HCT116 (cell line): ENCODE data around the gene POGLUT2. TPM values are rescaled to one million over a fixed set of nuclear protein-coding genes. Genes with fewer than 3 reads are reported as not detected.

ENCODE experiments used
- ATAC-seq: fragments of 200-7000 bp; cut with Tn5 transposase; 2 replicates; pipeline ENCODE4 v1.9.1; 2020; ENCODE audit warnings: mild to moderate bottlenecking, moderate library complexity
- BruUV-seq: library from RNA; stranded (reverse); fragments of 400-500 nt; replicated peaks from 2 replicates; lab custom pipeline; 2021; lab: Mats Ljungman, UMichigan
- CTCF ChIA-PET: fragments of 300-600 bp; sonication (Branson Sonifier 250); formaldehyde crosslinking; loops from one replicate; lab custom pipeline; 2021; ENCODE audit warnings: antibody characterized with exemption; lab: Charles Lee
- POLR2A ChIA-PET: fragments of 300-600, 350-600 bp; sonication (Branson Sonifier 250); formaldehyde crosslinking; loops from one replicate; lab custom pipeline; 2021; ENCODE audit warnings: antibody characterized with exemption; lab: Charles Lee
- RAD21 ChIA-PET, 2 experiments: fragments of 300-600 bp; sonication (Branson Sonifier 250); formaldehyde crosslinking; loops; one replicate each; lab custom pipeline; 2023; ENCODE audit warnings: low total read pairs in 2 of 2; ENCODE audit not compliant: uncharacterized antibody in 2 of 2, unreplicated experiment in 2 of 2, low non-redundant PET in 1 of 2; lab: Charles Lee
- DNase-seq: peaks from one replicate; pipeline ENCODE4 v3.0.0-alpha.2; 2010; ENCODE audit warnings: low read depth, low spot score
- H2AFZ ChIP-seq: fragments of 200-600 bp; shearing (Covaris generic), sonication (generic); 2 replicates; pipeline ENCODE4 v1.6.1; 2017; ENCODE audit warnings: low read depth, mixed run types, mixed read lengths, antibody characterized with exemption, low read length; ENCODE audit not compliant: poor library complexity, severe bottlenecking
- H3K27ac ChIP-seq: 2 replicates; pipeline ENCODE4 v1.5.1; 2012; ENCODE audit warnings: low read depth, low read length
- H3K27me3 ChIP-seq: fragments of 200-600 bp; sonication (generic); 2 replicates; pipeline ENCODE4 v1.6.1; 2016; ENCODE audit warnings: mixed run types, low read length, mixed read lengths; ENCODE audit not compliant: insufficient read depth
- H3K36me3 ChIP-seq, 2 experiments: fragments of 200-500 bp in 1 of 2; fragments of 200-600 bp in 1 of 2; sonication (Bioruptor generic) in 1 of 2; sonication (generic) in 1 of 2; 2 replicates each; pipeline versions ENCODE4 v1.5.1 to v1.6.1; 2014 to 2016; ENCODE audit warnings: low read length in 2 of 2, inconsistent platforms in 1 of 2, mixed read lengths in 1 of 2, mixed run types in 1 of 2; ENCODE audit not compliant: insufficient read depth in 2 of 2, control insufficient read depth in 1 of 2
- H3K4me1 ChIP-seq, 2 experiments: fragments of 200-600 bp in 1 of 2; sonication (generic) in 1 of 2; 2 replicates each; pipeline versions ENCODE4 v1.5.1 to v1.6.1; 2012 to 2017; ENCODE audit warnings: low read length in 2 of 2, inconsistent platforms in 1 of 2, mild to moderate bottlenecking in 1 of 2, mixed read lengths in 1 of 2, mixed run types in 1 of 2, moderate library complexity in 1 of 2; ENCODE audit not compliant: insufficient read depth in 2 of 2, control insufficient read depth in 1 of 2
- H3K4me2 ChIP-seq: fragments of 200-600 bp; sonication (generic); 2 replicates; pipeline ENCODE4 v1.6.1; 2017; ENCODE audit warnings: mixed run types, low read length, mixed read lengths
- H3K4me3 ChIP-seq, 2 experiments: fragments of 200-600 bp in 1 of 2; sonication (generic) in 1 of 2; replicated peaks in 1 of 2; 2 replicates each; pipeline ENCODE4 v1.5.1; 2011 to 2016; ENCODE audit warnings: low read length in 2 of 2, control low read depth in 1 of 2, low read depth in 1 of 2, mild to moderate bottlenecking in 1 of 2, mixed read lengths in 1 of 2, mixed run types in 1 of 2
- H3K79me2 ChIP-seq: fragments of 200-600 bp; sonication (generic); 2 replicates; pipeline ENCODE4 v1.6.1; 2017; ENCODE audit warnings: mild to moderate bottlenecking, mixed run types, low read length, moderate library complexity, mixed read lengths; ENCODE audit not compliant: insufficient read depth
- H3K9ac ChIP-seq: fragments of 200-600 bp; sonication (generic); 2 replicates; pipeline ENCODE4 v1.6.1; 2016; ENCODE audit warnings: low read length, mixed read lengths
- H3K9me2 ChIP-seq: fragments of 200-600 bp; sonication (generic), shearing (Covaris generic); 2 replicates; pipeline ENCODE4 v1.6.1; 2017; ENCODE audit warnings: mixed run types, mild to moderate bottlenecking, moderate library complexity; ENCODE audit not compliant: insufficient read depth
- H3K9me3 ChIP-seq, 2 experiments: fragments of 200-500 bp in 1 of 2; fragments of 200-600 bp in 1 of 2; sonication (Bioruptor generic) in 1 of 2; sonication (generic) in 1 of 2; 2 replicates each; pipeline ENCODE4 v1.6.1; 2014 to 2017; ENCODE audit warnings: low read length in 2 of 2, mixed read lengths in 2 of 2, inconsistent platforms in 1 of 2, low read depth in 1 of 2, mild to moderate bottlenecking in 1 of 2, mixed run types in 1 of 2, moderate library complexity in 1 of 2; ENCODE audit not compliant: control insufficient read depth in 1 of 2, insufficient read depth in 1 of 2
- H4K20me1 ChIP-seq: fragments of 200-600 bp; sonication (generic), shearing (Covaris generic); 2 replicates; pipeline ENCODE4 v1.6.1; 2017; ENCODE audit warnings: mixed run types, mild to moderate bottlenecking, moderate library complexity; ENCODE audit not compliant: insufficient read depth
- CBX3 ChIP-seq: IDR thresholded peaks from 2 replicates; pipeline ENCODE4 v1.6.1; 2012; ENCODE audit warnings: low read depth
- CEBPB ChIP-seq: IDR thresholded peaks from 2 replicates; pipeline ENCODE4 v1.6.1; 2012; ENCODE audit warnings: low read depth
- EGR1 ChIP-seq: IDR thresholded peaks from 2 replicates; pipeline ENCODE4 v1.6.1; 2012; ENCODE audit warnings: low read depth
- EZH2 ChIP-seq: fragments of 200-600 bp; sonication (generic); IDR thresholded peaks from 2 replicates; pipeline ENCODE4 v1.6.1; 2017; ENCODE audit warnings: antibody characterized with exemption, mixed run types
- EZH2phosphoT487 ChIP-seq: fragments of 200-600 bp; IDR thresholded peaks from 2 replicates; pipeline ENCODE4 v1.6.1; 2018; ENCODE audit warnings: antibody characterized with exemption, borderline replicate concordance
- FOSL1 ChIP-seq: IDR thresholded peaks from 2 replicates; pipeline ENCODE4 v1.6.1; 2012; ENCODE audit warnings: low read depth
- POLR2A ChIP-seq: IDR thresholded peaks from 2 replicates; pipeline ENCODE4 v1.7.0; 2011; ENCODE audit warnings: borderline replicate concordance; ENCODE audit not compliant: insufficient read depth, insufficient read length; ENCODE audit errors: extremely low read depth
- POLR2AphosphoS5 ChIP-seq: IDR thresholded peaks from 2 replicates; pipeline ENCODE4 v1.6.1; 2011; ENCODE audit warnings: mild to moderate bottlenecking, low read depth, low read length, moderate library complexity
- RAD21 ChIP-seq: IDR thresholded peaks from 2 replicates; pipeline ENCODE4 v1.6.1; 2012; ENCODE audit warnings: low read depth, mild to moderate bottlenecking
- SIN3A ChIP-seq: IDR thresholded peaks from 2 replicates; pipeline ENCODE4 v1.6.1; 2012; ENCODE audit warnings: low read depth
- SP1 ChIP-seq: IDR thresholded peaks from 2 replicates; pipeline ENCODE4 v1.6.1; 2012; ENCODE audit warnings: low read depth
- SRF ChIP-seq: IDR thresholded peaks from 2 replicates; pipeline ENCODE4 v1.6.1; 2012; ENCODE audit warnings: low read depth
- TCF7L2 ChIP-seq: IDR thresholded peaks from 2 replicates; pipeline ENCODE4 v1.7.0; 2011; ENCODE audit warnings: borderline replicate concordance, inconsistent platforms; ENCODE audit not compliant: insufficient read depth, insufficient read length; ENCODE audit errors: extremely low read depth
- YY1 ChIP-seq: IDR thresholded peaks from 2 replicates; pipeline ENCODE4 v1.6.1; 2011; ENCODE audit warnings: low read length, low read depth, moderate library complexity, mild to moderate bottlenecking; ENCODE audit not compliant: insufficient replicate concordance; ENCODE audit errors: extremely low read depth
- ZNF274 ChIP-seq: fragments of 200-500 bp; sonication (Bioruptor generic); IDR thresholded peaks from 2 replicates; pipeline ENCODE4 v1.6.1; 2014; ENCODE audit warnings: mild to moderate bottlenecking, low read depth, low read length, inconsistent platforms
- intact Hi-C: fragments of 100-400 bp; cut with micrococcal nuclease; formaldehyde crosslinking; loops from 2 replicates; pipeline ENCODE4 v1.10.0; 2022
- total RNA-seq: library from RNA; stranded (reverse); gene quantifications from one replicate; pipeline ENCODE4 v1.2.1, GENCODE V29; 2021; ENCODE audit not compliant: unreplicated experiment
- TF ChIP-seq, protein P1 (sequence below): IDR thresholded peaks from 2 replicates; pipeline ENCODE4 v1.6.1; 2012
- TF ChIP-seq, protein P2 (sequence below): IDR thresholded peaks from 2 replicates; pipeline ENCODE4 v1.6.1; 2012; ENCODE audit warnings: low read depth
- TF ChIP-seq, protein P3 (sequence below), 3 experiments: fragments of 200-600 bp in 1 of 3; sonication (generic) in 1 of 3; IDR thresholded peaks in 2 of 3; conservative IDR thresholded peaks in 1 of 3; 2 replicates each; pipeline ENCODE4 v1.5.1; 2012 to 2017; ENCODE audit warnings: low read depth in 2 of 3, low read length in 2 of 3, antibody characterized with exemption in 1 of 3, borderline replicate concordance in 1 of 3, control low read depth in 1 of 3, mild to moderate bottlenecking in 1 of 3, mixed read lengths in 1 of 3, mixed run types in 1 of 3, moderate library complexity in 1 of 3; ENCODE audit not compliant: insufficient read depth in 1 of 3
- TF ChIP-seq, protein P4 (sequence below): IDR thresholded peaks from 2 replicates; pipeline ENCODE4 v1.6.1; 2012
- TF ChIP-seq, protein P5 (sequence below): IDR thresholded peaks from 2 replicates; pipeline ENCODE4 v1.6.1; 2011; ENCODE audit warnings: mild to moderate bottlenecking, low read length, moderate library complexity; ENCODE audit not compliant: insufficient replicate concordance; ENCODE audit errors: extremely low read depth

Gene POGLUT2
- total RNA-seq, 1 experiment from 2014 or later: 4.8 TPM

DNA sequence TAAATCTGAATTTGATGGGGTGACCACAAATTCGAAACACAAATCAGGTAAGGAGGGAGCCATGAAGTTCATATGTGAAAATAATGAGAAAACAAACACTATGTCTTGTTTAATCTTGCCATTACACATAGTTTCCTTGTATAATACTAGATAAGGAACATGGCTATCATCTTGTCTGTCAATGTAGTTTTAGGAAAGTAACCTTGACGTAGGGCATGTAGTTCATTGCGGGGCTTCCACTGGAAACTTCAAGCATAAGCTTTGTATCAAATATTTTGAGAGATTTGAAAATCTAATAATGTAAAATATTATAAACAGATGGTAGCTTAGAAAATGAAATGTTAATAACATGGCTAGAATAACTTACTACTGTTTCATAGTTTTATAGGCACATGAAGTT, 8.9 kb upstream of the POGLUT2 start:
- Histone ChIP-seq H3K79me2 (peaks cover 9% of the 10 kb centered on the region), H3K4me3 (no peak overlapping the region), H3K9me3 (no peaks in the 10 kb centered on the region), H3K27ac (no peak overlapping the region), H3K27me3 (no peaks in the 10 kb centered on the region), H4K20me1 (no peaks in the 10 kb centered on the region), H3K36me3 (no peaks in the 10 kb centered on the region), H3K4me1 (no peaks in the 10 kb centered on the region), H3K9ac (no peak overlapping the region), H3K9me2 (no peaks in the 10 kb centered on the region), H2AFZ (no peak overlapping the region), H3K4me2 (no peak overlapping the region)
- DNase-seq (no peak), ATAC-seq (no peak)
- TF ChIP-seq YY1 (no peak), CEBPB (no peak), FOSL1 (no peak), TCF7L2 (no peak), POLR2AphosphoS5 (no peak), SRF (no peak), SP1 (no peak), EZH2 (no peak), POLR2A (no peak), EZH2phosphoT487 (no peak), SIN3A (no peak), ZNF274 (no peak), RAD21 (no peak), EGR1 (no peak), CBX3 (no peak)
- TF ChIP-seq, protein P1, sequence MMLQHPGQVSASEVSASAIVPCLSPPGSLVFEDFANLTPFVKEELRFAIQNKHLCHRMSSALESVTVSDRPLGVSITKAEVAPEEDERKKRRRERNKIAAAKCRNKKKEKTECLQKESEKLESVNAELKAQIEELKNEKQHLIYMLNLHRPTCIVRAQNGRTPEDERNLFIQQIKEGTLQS: no peak
- TF ChIP-seq, protein P2, sequence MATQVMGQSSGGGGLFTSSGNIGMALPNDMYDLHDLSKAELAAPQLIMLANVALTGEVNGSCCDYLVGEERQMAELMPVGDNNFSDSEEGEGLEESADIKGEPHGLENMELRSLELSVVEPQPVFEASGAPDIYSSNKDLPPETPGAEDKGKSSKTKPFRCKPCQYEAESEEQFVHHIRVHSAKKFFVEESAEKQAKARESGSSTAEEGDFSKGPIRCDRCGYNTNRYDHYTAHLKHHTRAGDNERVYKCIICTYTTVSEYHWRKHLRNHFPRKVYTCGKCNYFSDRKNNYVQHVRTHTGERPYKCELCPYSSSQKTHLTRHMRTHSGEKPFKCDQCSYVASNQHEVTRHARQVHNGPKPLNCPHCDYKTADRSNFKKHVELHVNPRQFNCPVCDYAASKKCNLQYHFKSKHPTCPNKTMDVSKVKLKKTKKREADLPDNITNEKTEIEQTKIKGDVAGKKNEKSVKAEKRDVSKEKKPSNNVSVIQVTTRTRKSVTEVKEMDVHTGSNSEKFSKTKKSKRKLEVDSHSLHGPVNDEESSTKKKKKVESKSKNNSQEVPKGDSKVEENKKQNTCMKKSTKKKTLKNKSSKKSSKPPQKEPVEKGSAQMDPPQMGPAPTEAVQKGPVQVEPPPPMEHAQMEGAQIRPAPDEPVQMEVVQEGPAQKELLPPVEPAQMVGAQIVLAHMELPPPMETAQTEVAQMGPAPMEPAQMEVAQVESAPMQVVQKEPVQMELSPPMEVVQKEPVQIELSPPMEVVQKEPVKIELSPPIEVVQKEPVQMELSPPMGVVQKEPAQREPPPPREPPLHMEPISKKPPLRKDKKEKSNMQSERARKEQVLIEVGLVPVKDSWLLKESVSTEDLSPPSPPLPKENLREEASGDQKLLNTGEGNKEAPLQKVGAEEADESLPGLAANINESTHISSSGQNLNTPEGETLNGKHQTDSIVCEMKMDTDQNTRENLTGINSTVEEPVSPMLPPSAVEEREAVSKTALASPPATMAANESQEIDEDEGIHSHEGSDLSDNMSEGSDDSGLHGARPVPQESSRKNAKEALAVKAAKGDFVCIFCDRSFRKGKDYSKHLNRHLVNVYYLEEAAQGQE: no peak
- TF ChIP-seq, protein P3, sequence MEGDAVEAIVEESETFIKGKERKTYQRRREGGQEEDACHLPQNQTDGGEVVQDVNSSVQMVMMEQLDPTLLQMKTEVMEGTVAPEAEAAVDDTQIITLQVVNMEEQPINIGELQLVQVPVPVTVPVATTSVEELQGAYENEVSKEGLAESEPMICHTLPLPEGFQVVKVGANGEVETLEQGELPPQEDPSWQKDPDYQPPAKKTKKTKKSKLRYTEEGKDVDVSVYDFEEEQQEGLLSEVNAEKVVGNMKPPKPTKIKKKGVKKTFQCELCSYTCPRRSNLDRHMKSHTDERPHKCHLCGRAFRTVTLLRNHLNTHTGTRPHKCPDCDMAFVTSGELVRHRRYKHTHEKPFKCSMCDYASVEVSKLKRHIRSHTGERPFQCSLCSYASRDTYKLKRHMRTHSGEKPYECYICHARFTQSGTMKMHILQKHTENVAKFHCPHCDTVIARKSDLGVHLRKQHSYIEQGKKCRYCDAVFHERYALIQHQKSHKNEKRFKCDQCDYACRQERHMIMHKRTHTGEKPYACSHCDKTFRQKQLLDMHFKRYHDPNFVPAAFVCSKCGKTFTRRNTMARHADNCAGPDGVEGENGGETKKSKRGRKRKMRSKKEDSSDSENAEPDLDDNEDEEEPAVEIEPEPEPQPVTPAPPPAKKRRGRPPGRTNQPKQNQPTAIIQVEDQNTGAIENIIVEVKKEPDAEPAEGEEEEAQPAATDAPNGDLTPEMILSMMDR (IDR thresholded peaks at IDR 0.05 in 2 of 3, conservative IDR thresholded peaks at IDR 0.05 in 1 of 3; ENCODE audit: borderline replicate concordance in 1 of 3, insufficient read depth in 1 of 3, low read depth in 2 of 3, low read length in 2 of 3): no peak
- TF ChIP-seq, protein P4, sequence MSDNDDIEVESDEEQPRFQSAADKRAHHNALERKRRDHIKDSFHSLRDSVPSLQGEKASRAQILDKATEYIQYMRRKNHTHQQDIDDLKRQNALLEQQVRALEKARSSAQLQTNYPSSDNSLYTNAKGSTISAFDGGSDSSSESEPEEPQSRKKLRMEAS: no peak
- TF ChIP-seq, protein P5, sequence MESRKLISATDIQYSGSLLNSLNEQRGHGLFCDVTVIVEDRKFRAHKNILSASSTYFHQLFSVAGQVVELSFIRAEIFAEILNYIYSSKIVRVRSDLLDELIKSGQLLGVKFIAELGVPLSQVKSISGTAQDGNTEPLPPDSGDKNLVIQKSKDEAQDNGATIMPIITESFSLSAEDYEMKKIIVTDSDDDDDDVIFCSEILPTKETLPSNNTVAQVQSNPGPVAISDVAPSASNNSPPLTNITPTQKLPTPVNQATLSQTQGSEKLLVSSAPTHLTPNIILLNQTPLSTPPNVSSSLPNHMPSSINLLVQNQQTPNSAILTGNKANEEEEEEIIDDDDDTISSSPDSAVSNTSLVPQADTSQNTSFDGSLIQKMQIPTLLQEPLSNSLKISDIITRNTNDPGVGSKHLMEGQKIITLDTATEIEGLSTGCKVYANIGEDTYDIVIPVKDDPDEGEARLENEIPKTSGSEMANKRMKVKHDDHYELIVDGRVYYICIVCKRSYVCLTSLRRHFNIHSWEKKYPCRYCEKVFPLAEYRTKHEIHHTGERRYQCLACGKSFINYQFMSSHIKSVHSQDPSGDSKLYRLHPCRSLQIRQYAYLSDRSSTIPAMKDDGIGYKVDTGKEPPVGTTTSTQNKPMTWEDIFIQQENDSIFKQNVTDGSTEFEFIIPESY: no peak
- intact Hi-C loops: no loop called here
- BruUV-seq: no TSS peak
- ChIA-PET POLR2A (no interaction called here), CTCF (no interaction called here), RAD21 (no interaction called here)
